Activated CD8-positive, alpha-beta memory T cell treated with anti-CD3 and anti-CD28 coated beads, Interleukin-2, amount 50 U/mL, for 1 hour (primary cell): Measurements from ENCODE around the gene CALM3.

Experiments
- DNase-seq: peaks from one replicate; pipeline ENCODE4 v3.0.0-alpha.2; 2020; ENCODE audit errors: extremely low read depth

The CALM3 gene

GRCh38 chr19:46637224-46637623, 36.1 kb downstream of the CALM3 start:
- no peak for DNase-seq

- DNase-seq: no peak
These were observed 38.4 kb downstream of the CALM3 start for GRCh38 chr19:46639358-46640182.

GRCh38 chr19:46640656-46641055, 39.5 kb downstream of the CALM3 start:
- DNase-seq: no peak

GRCh38 chr19:46644720-46645119, 43.6 kb downstream of the CALM3 start:
- no peak for DNase-seq

GRCh38 chr19:46646402-46646801, 45.3 kb downstream of the CALM3 start:
- DNase-seq: no peak

GRCh38 chr19:46648060-46648960, 47.2 kb downstream of the CALM3 start:
- no peak for DNase-seq

GRCh38 chr19:46648961-46649960, 48.1 kb downstream of the CALM3 start:
- DNase-seq: no peak

- no peak for DNase-seq
These were observed 49.3 kb downstream of the CALM3 start for GRCh38 chr19:46650445-46650844.

- no peak for DNase-seq
These were observed 53.6 kb downstream of the CALM3 start for GRCh38 chr19:46654621-46655152.

GRCh38 chr19:46656541-46656940, 55.4 kb downstream of the CALM3 start:
- no peak for DNase-seq

GRCh38 chr19:46659151-46660007, 58.2 kb downstream of the CALM3 start:
- DNase-seq: no peak

- DNase-seq: no peak
These were observed 58.9 kb downstream of the CALM3 start for GRCh38 chr19:46660008-46660517.
